ENCODE measurements around the gene CRADD. TPM values are rescaled to one million over a fixed set of nuclear protein-coding genes. Genes with fewer than 3 reads are reported as not detected.

CRADD gene
- total RNA-seq, 1 donor from 2014 or later, result 17.1 TPM

DNA sequence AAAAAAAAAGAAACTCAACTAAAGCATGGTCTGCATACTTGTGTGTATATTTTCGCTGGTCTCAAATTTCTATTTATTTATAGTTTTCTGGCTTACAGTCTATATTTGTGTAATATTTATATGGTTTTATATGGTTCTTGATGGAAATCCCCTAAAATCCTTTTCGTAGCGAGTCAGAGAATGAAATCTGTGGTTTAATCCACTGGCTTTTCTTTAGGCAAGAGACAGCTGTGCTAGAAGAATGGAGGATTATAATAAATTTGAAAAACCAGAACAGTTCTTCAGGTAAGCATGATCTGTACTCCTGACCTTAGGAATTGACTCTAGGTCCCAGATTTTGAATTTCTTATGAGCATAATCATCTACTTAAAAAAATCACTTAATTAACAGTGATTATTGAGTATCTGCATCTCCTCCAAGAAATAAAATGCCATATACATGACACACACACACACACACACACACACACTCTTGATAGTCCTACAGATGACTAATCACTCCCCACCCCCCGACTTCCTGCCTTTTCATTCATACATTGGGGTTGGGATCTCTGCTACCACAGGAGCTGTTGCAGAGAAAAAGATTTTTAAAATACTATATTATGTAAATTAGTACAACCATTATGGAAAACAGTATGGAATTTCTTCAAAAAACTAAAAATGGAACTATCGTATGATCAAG, 113.4 kb downstream of the CRADD start:
- Histone ChIP-seq H3K4me3 (no peak overlapping the region), H3K4me1 (peaks cover 5% of the 10 kb centered on the region), H3K27me3 (no peaks in the 10 kb centered on the region), H3K27ac (no peak overlapping the region), H3K36me3 (no peaks in the 10 kb centered on the region), H3K9me3 (no peaks in the 10 kb centered on the region)
- DNase-seq, result no peak
- intact Hi-C loops (cut with DNase I), result no loop called here
- no peak for TF ChIP-seq CTCF (IDR thresholded peaks at IDR 0.05)
- no peak for ATAC-seq

DNA sequence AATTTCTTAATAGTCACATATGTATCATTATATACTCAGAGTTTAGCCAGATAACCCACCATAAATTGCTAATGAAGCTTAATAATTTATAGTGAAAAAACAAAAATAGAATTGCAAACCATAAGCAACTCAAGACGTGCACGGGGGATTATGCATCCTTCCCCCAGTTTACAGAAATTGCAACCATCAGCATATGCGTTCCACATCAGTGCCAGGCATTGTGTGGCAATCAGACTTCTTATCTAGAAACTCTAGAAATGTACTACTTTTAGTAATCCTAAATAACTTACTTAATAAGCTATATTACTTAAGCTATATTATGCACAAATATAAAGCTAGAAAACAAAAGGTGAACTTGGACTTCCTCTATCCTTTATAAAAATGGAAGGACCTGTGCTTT, 115.8 kb downstream of the CRADD start:
- Histone ChIP-seq H3K4me3 (no peak overlapping the region), H3K36me3 (no peaks in the 10 kb centered on the region), H3K27ac (no peak overlapping the region), H3K9me3 (no peaks in the 10 kb centered on the region), H3K27me3 (no peaks in the 10 kb centered on the region), H3K4me1 (no peaks in the 10 kb centered on the region)
- no peak for TF ChIP-seq CTCF (IDR thresholded peaks at IDR 0.05)
- ATAC-seq (no peak), DNase-seq (no peak)
- intact Hi-C loops (cut with DNase I), result no loop called here

GRCh38 chr12:93793983-93794382, 116.8 kb downstream of the CRADD start:
- no peak overlapping the region for H3K4me3 ChIP-seq
- no peaks in the 10 kb centered on the region for H3K9me3 ChIP-seq
- DNase-seq (no peak), ATAC-seq (no peak)
- intact Hi-C loops (cut with DNase I), result no loop called here
- H3K27ac ChIP-seq, result no peak overlapping the region
- H3K36me3 ChIP-seq, result no peaks in the 10 kb centered on the region
- TF ChIP-seq CTCF (IDR thresholded peaks at IDR 0.05), result no peak
- H3K27me3 ChIP-seq, result no peaks in the 10 kb centered on the region
- no peaks in the 10 kb centered on the region for H3K4me1 ChIP-seq

DNA sequence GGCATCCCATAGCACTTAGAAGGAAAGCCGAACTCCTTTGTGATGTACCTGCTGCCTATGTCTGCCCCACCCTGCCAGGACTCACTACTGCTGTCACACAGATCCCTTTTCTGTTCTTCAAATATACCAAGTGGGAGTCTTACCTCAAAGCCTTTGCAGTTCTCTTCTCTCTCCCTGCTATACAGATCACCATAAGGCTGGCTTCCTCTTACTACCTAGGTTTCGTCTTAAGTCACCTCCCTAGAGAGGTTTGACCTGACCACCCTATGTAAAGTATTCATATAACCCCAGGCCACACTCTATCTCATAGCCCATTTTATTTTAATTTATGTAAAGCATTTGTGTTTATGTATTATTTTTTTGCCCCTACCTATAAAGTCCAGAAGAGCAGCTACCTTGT, 117.6 kb downstream of the CRADD start:
- H3K36me3 ChIP-seq, result no peaks in the 10 kb centered on the region
- DNase-seq (no peak), ATAC-seq (no peak)
- H3K9me3 ChIP-seq, result no peaks in the 10 kb centered on the region
- H3K27me3 ChIP-seq, result no peaks in the 10 kb centered on the region
- intact Hi-C loops (cut with DNase I), result no loop called here
- no peak for TF ChIP-seq CTCF (IDR thresholded peaks at IDR 0.05)
- H3K4me3 ChIP-seq, result no peak overlapping the region
- no peaks in the 10 kb centered on the region for H3K4me1 ChIP-seq
- H3K27ac ChIP-seq, result no peak overlapping the region

DNA sequence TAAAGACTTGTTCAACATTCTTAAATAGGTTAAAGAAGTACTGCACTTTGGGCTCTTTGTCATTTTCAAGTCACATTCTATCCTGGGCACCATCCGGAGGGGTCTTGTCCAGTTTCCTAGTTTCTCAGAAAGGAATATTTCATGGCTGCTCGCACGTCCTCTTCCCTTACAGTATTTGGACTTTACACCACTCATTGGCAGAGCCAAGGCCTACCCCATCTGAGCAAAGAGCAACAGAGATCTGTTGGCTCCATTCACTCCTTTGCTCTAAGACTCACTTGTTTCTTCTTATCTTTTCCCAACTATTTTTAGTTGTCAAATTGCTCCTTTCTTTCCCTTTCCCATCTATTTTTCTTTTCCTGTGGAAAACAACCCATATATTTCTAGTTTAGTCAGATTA, 118.2 kb downstream of the CRADD start:
- Histone ChIP-seq H3K27me3 (no peaks in the 10 kb centered on the region), H3K4me3 (no peak overlapping the region), H3K36me3 (no peaks in the 10 kb centered on the region), H3K9me3 (no peaks in the 10 kb centered on the region), H3K27ac (no peak overlapping the region), H3K4me1 (no peaks in the 10 kb centered on the region)
- intact Hi-C loops (cut with DNase I), result no loop called here
- no peak for DNase-seq
- no peak for ATAC-seq
- TF ChIP-seq CTCF (IDR thresholded peaks at IDR 0.05), result no peak

- intact Hi-C loops (cut with DNase I), result no loop called here
- Histone ChIP-seq H3K4me3 (no peak overlapping the region), H3K27me3 (no peaks in the 10 kb centered on the region), H3K27ac (no peak overlapping the region), H3K36me3 (no peaks in the 10 kb centered on the region), H3K4me1 (no peaks in the 10 kb centered on the region), H3K9me3 (no peaks in the 10 kb centered on the region)
- TF ChIP-seq CTCF (IDR thresholded peaks at IDR 0.05), result no peak
- DNase-seq (no peak), ATAC-seq (no peak)
These were observed 119.6 kb downstream of the CRADD start for GRCh38 chr12:93796729-93797128.

Measured in upper lobe of right lung (tissue), 1 donor.